SKM-1 (cell line): ENCODE measurements around the gene CNIH1.
"Not testable (repeated sequence)": the region's sequence is repeated elsewhere in the genome, so short reads cannot be mapped to it uniquely, and the experiment has no call there.

Experiments
- DNase-seq: peaks from one replicate; lab custom pipeline; 2025; ENCODE audit not compliant: unreplicated experiment; lab: John Stamatoyannopoulos, UW

CNIH1 gene

DNA sequence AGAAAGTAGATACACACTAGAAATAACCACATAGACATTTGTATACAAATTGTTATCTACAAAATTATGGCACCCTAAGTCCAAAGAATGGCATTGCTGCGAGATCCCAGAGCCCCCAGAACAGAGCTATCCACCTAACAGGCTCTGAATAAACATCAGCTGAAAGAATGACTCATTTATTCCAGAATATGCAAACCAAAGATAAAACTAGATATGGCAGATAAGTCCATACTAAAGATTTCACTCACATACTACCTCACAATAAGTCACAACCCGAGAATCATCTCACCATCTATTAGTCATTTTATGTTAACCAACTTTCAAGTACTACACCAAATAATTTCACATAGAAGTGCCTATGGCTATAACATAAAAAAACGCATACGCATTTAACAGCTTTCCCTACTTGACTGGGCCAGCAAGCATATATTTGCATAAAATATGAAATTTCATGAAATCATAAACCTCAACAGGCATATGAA, 5.6 kb downstream of the CNIH1 start:
- no peak for DNase-seq

DNA sequence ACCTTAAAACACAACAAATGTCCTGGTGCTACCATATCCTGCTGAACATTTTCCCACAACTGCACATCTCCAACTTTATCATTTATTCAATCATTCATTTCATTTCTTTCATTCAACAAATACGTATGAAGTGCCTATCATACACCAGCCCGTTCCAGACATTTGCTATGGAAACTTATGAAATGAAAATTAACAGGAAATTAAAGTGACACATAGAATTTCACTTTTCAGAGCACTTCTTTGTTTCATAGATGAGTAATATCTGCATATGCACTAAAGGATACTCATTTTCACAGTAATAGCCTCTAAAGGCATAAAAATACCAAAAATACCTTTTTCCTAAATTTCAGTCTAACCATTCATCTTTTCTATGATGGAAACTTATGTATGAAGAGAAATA, 12.6 kb downstream of the CNIH1 start:
- no peak for DNase-seq

DNA sequence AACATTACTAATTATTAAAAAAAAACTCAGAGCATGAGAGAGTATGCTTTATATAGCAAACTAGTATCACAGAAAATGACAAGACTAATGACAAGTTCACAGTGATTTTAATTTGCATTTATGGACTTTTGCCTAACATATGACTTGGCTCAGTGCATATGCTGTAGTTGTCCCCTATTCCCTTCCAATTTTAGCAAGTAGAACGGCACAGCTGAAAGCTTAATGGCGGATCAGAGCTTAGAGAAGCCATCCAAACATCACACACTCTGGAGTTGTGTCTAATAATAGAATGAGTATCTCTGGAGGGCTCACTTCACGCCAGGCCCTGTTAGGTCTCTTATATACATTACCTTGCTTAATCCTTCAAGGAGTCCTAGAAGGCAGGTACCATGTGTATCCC, 13.3 kb downstream of the CNIH1 start:
- DNase-seq: no peak

DNA sequence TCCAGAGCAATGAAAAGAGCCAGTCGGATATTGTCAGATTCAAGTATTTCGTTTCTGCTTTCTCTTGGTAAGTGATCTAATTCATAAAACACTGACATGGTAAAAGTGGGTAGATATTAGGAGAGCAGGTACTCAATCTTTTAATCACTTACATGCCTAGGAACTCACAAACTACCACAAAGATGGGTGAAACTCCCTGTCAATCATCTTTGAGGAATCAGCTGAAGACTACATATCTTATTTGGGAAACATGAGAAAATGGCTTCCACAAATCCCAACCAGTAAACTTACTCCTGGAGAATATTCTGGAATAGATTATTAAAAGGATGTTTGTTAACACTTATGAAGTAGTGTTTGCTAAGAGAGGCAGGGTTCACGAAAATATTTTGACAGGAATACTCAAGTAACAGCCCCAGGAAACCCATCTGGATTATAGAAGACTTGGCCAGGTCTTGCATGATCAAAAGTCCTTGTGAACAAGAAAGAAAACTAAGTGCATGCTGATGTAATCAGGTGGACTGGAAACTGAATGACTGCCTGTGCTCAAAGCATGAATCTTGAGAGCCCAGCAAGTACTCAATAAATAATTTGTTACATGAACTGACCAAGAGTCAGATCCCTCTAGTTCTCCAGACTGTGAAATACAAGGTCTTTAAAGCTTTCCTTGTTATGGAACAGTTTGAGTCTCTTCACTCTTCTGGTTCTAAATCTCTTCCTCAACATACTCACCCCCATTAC, 15.5 kb downstream of the CNIH1 start:
- DNase-seq: no peak

DNA sequence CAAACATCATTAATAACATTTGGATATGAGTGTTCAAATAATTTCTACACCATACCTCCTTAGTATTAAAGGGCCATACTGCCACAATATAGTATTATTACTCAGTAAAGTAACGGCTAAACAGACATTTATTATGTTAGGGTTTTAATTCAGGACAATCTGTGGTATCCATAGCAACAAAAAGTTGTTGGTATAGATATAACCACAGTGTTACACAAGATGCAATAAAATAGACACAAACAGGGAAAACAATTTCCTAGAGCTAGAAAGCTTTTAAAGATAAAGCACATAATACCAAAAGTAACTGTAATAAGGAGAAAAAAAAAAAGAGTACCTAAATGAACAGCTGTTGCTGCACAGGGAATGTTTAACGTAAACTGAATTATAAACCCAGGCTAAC, 16.1 kb downstream of the CNIH1 start:
- no peak for DNase-seq

DNA sequence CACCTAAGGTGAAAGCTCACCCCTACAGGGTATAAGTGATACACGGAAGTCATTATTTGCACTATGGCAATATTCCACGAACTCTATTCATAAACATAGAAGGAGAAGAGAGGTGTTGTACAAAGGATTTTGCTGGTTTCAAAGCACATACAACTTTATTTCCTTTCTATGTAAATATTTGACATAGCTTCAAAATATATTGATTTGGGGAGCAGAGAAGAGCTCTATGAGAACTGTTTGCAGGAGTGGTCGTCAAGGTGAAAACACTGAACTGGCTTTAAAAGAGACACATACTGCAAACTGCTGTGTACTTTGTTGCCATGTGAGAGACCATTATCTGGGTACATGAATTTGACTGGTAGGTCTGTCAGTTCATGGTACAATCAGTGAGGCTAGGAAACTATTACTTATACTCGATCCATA, 16.7 kb downstream of the CNIH1 start:
- DNase-seq: no peak

DNA sequence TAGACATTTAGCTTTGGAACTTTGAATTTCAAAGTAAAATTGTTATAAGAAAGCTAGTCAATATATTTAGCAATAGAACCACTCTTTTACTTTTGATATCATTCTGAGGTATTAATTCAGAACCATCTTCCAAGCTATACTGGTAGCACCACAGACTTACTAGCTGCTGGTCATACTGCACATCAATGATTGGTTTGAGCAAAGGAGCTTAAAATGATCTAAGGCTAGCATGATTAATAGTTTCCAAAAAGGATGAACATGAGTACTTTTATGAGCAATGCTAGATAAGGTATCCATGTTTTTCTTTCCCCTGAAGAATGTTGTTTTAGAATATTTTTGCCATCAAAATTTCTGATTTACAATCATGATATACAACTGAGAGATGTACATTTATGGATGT, 17.2 kb downstream of the CNIH1 start:
- DNase-seq: no peak

DNA sequence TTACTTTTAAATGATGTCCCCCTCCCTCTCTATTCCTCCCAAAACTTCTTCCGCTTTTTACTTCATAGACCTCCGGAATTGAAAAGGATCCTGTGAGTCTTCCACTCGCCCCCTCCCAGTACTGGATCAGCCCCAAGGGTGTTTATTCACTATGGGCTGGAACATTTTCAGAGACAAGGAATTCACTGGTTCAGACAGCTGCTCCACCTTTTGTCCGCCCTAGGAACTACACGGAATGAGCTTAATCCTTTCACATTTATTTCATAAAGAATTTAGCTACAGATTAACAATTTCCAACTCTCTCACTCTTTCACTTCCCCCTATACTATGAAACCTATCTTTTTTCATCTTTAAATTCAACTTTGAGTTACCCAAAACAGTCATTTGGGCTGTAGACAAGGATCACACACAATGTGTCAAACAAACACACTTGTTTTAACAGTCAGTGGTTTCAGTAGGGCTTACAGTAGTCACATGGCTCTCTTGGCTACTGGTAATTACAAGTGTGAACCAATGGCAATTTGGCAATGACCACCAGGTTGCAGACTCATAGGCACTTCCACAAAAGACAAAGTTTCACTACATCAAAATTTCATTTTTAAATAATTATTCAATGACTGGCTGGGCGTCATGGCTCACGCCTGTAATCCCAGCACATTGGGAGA, 20.6 kb downstream of the CNIH1 start:
- DNase-seq: no peak

DNA sequence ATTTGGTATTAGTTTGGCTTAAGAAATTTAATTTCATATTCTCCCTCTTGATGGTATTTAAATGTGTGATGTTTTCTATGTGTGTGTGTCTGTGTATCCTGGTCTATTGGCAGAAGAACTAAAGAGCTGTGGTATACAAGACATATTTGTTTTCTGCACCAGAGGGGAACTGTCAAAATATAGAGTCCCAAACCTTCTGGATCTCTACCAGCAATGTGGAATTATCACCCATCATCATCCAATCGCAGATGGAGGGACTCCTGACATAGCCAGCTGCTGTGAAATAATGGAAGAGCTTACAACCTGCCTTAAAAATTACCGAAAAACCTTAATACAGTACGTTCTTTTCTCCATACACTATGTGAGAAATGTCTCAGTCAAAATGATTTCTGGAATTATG, 29.8 kb downstream of the CNIH1 start:
- DNase-seq: no peak

DNA sequence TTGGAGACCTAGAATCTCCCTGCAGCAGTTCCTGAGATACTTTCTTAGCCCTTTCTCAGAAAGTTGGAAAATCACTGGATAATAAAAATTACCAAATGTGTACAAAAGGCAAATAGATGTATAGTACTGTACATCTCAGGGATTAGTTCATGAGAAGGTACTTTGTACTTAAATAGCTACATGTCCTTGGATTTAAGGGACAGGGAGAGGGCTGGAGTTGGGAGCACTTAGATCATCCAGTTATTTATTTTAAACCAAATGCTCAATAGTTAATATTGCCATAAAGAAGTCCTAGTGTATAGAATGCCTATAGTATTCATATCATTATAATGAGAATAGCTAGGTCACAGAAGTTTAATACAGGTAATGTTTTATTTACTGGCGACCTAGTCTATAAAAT, 31.0 kb downstream of the CNIH1 start:
- no peak for DNase-seq

DNA sequence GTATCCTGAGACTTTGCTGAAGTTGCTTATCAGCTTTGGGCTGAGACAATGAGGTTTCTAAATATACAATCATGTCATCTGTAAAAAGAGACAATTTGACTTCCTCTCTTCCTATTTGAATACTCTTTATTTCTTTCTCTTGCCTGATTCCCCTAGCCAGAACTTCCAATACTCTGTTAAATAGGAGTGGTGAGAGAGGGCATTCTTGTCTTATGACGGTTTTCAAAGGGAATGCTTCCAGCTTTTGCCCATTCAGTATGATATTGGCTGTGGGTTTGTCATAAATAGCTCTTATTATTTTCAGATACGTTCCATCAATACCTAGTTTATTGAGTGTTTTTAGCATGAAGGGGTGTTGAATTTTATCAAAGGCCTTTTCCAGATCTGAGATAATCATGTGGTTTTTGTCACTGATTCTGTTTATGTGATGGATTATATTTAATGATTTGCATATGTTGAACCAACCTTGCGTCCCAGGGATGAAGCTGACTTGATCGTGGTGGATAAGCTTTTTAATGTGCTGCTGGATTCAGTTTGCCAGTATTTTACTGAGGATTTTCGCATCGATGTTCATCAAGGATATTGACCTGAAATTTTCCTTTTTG, 37.7 kb downstream of the CNIH1 start:
- not testable (repeated sequence) for DNase-seq

DNA sequence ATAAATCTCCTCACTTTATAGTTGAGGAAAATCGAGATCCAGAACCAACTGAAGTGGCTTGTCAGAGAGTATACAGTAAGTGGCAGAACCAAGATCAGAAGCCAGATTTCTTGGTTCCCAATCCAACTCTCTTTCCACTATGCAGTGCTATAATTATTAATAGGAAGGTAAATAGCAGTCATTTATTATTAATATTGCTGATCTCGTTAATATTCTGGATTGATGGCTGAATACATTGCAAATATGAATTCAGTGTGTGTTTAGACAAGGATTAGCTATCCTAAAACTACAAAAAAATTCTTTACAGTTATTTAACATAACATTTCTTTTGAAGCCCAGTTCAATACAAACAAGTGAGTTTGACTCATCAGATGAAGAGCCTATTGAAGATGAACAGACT, 41.6 kb downstream of the CNIH1 start:
- DNase-seq: no peak

DNA sequence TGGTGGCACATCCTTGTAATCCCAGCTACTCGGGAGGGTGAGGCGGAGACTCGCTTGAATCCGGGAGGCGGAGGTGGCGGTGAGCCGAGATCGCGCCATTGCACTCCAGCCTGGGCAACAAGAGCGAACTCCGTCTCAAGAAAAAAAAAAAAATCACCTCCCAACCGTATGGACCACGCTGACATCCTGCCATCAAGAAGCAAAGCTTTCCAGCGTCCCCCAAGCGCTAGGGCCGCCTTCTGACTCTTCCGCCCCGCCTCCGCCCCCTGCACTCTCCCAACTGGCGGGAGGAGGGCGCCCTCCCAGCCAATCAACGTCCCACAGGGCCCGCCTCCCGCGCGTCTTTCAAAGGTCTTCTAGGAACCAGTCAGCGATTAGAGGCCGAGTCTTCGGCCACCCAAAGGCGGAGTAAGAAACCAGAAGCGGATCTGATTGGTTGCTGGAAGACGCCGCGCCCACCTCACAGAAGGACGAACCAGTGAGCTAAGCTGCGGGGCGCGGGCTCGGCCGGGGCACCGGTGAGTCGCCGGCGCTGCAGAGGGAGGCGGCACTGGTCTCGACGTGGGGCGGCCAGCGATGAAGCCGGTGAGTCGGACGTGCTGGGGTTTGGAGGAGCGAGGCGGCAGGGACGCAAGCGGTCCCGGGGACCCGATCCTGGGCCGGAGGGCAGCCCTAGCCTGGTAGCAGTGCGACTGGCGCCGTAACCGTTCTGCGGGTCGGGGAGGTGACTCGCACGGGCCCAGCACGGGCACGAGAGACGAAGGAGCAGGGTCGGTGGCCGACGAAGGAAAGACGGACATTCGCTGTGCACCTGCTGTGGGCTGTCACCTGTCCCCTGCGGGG, 44.5 kb downstream of the CNIH1 start, which contains the start of gene CDKN3:
TSS of gene CDKN3 (plus strand) at position 515 of the 843 bp plus-strand sequence. CDS start at position 577, 62 bp downstream.
- peak; percentile 60 for DNase-seq

DNA sequence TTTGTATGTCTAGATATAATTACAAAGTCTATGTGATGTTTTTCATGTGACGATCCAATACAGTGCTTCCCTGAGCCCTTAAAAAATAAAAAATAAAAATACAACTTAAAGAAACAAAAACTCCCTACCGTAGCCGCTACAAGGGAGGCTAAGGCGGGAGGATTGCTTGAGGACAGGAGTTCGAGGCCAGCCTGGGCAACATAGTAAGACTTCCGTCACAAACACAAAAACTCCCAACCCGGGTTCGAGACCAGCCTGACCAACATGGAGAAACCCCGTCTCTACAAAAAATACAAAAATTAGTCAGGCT, 45.0 kb downstream of the CNIH1 start:
- no peak for DNase-seq

DNA sequence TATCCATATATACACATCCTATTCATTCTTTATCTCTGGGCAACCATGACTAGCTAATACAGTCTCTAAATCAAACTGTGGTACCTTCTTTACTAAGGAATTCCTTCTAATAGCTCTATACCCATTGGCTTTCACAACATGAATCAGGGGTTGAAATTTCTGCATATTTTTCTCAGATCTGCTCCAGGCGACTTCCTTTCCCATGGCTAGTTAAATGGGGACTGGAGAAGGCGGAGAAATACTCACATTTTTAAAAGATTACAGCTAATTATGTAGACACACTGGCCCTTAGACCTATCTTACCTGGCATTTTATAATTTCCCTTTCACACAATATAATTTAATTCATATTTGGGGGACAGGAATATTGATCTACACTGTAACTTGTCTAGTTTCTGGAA, 45.5 kb downstream of the CNIH1 start:
- no peak for DNase-seq

DNA sequence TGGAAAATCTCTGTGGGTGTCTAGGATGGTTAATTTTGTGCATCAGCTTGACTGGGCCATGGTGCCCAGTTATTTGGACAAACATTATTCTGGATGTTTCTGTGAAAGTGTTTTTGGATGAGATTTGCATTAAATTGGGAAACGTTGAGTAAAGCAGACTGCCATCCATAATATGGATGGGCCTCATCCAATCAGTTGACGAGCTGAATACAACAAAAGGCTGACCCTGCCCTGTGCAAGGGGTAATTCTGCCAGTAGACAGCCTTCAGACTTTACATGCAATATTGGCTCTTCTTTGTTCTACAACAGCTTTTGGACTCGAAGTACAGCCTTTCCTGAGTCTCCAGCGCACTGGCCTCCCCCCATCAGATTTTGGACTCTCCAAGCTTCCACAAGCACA, 45.9 kb downstream of the CNIH1 start:
- DNase-seq: no peak

DNA sequence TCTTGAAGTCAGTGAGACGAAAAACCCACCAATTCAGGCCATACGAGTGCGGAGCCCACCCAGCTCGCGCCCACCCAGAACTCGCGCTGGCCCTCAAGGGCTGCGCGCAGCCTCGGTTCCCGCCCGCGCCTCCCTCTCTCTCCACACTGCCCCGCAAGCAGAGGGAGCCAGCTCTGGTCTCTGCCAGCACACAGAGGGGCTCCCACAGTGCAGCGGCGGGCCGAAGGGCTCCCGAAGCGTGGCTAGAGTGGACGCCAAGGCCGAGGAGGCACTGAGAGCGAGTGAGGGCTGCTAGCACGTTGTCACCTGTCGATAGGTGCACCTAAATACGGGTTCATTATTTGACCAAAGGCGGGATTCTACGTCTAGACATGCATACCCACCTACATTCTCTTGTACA, 46.6 kb downstream of the CNIH1 start:
- DNase-seq: no peak

DNA sequence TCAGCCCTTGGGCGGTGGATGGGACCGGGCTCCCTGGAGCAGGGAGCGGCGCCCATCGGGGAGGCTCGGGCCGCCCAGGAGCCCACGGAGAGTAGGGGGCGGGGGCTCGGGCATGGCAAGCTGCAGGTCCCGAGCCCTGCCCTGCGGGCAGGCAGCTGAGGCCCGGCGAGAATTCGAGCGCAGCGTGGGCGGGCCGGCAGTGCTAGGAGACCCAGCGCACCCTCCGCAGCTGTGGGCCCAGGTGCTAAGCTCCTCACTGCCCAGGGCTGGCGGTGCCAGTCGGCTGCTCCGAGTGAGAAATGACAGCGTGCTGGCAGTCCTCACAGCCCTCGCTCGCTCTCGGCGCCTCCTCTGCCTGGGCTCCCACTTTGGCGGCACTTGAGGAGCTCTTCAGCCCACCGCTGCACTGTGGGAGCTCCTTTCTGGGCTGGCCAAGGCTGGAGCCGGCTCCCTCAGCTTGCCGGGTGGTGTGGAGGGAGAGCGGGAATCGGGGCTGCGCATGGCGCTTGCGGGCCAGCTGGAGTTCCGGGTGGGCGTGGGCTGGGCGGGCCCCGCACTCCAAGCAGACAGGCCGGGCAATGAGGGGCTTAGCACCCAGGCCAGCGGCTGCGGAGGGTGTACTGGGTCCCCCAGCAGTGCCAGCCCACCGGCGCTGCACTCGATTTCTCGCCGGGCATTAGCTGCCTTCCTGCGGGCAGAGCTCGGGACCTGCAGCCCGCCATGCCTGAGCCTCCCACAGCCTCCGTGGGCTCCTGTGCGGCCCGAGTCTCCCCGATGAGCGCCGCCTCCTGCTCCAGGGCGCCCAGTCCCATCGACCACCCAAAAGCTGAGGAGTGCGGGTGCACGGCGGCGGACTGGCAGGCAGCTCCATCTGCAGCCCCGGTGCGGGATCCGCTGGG, 47.9 kb downstream of the CNIH1 start:
- not testable (repeated sequence) for DNase-seq

DNA sequence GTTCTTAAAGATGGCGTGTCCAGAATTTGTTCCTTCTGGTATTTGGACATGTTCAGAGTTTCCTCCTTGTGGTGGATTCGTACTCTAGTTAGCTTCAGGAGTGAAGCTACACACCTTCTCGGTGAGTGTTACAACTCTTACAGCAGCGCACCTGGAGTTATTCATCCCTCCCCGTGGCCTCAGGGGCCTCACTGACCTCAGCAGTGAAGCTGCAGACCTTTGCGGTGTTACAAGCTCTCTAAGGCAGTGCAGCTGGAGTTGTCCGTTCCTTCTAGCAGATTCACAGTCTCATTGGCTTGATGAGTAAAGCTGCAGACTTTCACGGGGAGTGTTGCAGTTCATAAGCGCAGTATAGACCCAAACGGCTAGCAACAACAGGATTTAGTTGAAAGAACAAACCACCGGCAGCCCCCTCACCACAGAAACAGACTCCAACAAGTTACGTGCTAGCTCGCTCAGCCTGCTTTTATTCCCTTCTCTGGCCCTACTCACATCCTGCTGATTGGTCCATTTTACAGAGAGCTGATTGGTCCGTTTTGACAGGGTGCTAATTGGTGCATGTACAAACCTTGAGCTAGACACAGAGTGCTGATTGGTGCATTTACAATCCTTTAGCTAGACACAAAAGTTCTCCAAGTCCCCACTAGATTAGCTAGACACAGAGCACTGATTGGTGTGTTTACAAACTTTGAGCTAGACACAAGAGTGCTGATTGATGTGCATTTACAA, 48.9 kb downstream of the CNIH1 start:
- DNase-seq: no peak

DNA sequence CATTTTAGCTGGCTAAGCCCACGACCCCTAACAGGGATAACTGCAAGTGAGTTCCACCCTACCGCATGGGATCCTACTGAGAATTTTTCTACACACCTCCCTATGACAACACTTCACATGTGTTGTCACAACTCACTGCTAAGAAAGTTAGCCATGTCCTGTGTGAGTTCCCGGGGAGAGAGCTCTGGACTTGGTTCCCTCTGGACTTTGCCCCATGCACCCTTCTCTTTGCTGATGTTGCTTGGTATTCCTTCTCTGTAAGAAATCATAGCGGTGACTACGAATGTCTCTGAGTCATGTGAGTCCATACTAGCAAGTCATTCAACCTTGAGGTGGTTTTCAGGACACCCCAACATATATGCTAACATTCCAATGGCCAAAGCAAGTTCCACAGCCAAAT, 53.8 kb downstream of the CNIH1 start:
- DNase-seq: no peak
